Stimulated activated CD4-positive, alpha-beta T cell treated with anti-CD3 and anti-CD28 coated beads, TNF-alpha, amount 100 ng/mL, for 48 hours (primary cell): ENCODE measurements around the gene CKAP2L.
A peak's percentile ranks its signal among the peaks of the same experiment; 100 is the strongest.
"Not testable (repeated sequence)": the region's sequence is repeated elsewhere in the genome, so short reads cannot be mapped to it uniquely, and the experiment has no call there.

Experiments used
- DNase-seq, 3 donors: peaks; one replicate each; pipeline ENCODE4 v3.0.0-alpha.2; 2020; ENCODE audit warnings: low read depth in 3 of 3

CKAP2L gene

DNA sequence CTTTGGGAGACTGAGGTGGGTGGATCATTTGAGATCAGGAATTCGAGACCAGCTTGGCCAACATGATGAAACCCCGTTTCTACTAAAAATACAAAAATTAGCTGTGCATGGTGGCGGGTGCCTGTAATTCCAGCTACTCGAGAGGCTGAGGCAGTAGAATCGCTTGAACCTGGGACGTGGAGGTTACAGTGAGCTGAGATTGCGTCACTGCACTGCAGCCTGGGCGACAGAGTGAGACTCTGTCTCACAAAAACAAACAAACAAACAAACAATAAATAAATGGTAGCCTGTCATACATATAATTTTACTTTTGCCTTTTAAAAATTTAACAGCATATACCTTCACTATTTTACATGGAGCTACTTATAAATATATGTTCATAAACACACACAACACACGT, 57.5 kb downstream of the CKAP2L start:
- DNase-seq = not testable (repeated sequence)

DNA sequence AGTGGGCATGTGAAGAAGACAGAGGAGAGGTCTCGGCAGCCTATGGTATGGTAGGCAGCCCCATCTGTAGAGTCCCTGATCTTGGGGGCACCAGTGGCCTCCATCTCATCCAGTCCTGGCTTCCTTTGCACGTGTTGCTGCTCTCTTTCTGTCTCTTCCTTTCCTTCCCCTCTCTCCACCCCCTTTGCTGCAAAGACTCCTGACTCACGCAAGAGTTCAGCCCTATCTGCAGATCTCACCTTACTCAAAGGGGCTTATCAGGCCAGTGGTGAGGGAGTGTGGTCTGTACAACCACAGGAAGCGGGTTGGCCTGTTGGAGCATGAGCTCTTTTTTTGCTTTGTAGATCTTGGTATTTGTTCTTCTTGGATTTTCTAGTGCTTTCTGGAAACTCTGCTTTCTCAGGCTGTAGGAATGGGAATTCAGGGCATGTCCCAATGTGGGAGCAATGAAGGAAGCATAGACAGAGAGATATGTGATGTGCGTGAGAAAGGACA, 58.2 kb downstream of the CKAP2L start:
- peak in 1 of 3 donors; percentile 50 for DNase-seq

DNA sequence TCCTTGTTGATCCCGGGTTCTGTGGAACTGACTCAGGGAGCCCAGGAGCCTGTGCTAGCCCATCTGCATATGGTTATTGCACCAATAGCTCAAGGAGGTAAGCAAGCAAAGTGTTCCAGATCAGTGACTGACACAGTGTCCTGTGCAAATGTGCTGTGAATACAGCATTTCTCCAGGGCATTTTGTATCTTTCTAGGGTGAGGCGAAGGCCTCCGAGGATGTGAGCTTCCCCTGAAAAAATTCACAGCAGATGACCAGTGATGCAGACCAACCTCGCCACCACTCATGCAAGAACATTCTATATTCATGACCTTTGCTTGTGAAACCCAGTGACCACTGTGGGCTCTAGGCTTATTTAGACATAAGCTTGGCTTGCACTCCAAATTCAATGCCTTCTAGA, 58.8 kb downstream of the CKAP2L start:
- DNase-seq = no peak

DNA sequence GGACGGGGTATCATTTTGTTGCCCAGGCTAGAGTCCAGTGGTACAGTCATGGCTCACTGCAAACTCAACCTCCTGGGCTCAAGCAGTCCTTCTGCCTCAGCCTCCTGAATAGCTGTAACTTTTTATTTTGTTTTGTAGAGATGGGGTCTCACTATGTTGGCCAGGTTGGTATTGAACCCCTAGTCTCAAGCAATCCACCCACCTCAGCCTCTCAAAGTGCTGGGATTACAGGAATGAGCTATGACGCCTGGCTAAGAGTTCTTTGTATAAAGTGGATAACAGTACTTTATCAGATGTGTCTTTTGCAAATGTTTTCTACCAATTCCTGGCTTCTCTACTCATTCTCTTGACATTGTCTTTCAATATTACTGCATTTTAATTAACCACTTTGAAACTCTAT, 60.7 kb downstream of the CKAP2L start:
- no peak for DNase-seq

DNA sequence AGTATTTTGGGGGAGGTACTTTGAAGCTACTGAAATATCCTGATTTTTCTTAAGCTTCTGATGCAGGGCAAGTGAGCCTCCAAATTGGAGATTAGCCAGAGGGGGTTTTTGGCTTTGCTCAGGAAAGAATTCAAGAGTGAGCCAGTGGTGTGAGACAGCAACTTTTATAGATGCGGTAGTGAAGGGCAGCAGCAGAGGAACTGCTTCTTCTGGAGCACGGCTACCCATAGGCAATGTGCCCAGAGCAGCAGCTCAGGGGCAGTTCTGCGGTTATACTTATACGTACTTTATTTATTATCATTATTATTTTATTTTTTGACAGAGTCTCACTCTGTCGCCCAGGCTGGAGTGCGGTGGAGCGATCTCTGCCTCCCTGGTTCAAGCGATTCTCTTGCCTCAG, 63.4 kb downstream of the CKAP2L start:
- no peak for DNase-seq

DNA sequence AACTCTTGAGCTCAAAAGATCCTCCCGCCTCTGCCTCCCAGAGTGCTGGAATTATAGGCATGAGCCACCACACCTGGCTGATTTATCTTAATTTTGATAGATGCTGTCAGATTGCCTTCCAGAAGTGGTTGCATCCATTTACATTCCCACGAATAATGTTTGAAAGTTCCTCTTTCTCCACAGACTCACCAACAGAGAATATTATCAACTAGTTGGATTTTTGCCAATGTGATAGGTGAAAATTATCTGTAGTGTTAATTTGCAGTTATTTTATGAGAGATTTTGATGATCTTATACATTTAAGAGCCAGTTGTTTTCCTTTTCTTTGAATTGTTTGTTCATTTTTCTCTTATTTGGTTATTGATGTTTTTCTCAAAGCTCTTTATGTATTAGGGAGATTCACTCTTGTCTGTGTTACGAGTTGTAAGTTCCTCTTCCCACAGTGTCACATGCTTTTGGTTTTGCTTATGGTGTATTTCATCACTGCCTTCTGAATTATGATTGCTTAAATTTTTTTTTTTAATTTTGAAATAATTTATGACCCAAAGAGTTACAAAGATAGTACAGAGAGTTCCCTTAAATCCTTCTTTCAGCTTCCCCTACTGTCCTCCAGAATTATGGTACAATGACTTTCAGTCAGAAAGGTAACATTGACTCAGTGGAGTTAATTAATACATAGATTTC, 64.3 kb downstream of the CKAP2L start:
- no peak for DNase-seq

DNA sequence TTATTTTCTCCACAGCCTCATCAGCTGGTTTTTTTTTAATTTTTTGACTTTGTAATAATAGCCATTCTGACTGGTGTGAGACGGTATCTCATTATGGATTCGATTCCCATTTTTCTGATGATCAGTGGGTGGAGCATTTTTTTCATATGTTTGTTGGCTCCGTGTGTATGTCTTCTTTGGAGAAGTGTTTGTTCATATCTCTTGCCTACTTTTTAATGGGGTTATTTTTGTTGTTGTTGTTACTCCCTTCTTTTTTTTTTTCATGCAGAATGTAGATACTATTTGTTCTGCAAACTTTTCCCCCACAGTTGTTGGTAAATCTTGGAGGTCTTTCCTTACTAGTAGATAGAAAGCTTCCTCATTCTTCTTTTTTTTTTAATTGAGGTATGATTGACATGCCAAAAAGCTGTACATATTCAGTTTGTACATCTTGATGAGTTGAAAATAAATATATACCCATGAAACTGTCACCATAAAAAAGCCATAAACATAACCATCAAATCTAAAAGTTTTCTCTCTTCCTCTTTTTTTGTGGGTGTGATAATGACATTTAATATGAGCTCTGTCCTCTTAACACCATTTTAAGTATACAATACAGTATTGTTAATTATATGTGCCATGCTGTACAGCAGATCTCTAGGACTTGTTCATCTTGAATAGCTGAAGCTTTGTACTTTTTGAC, 65.4 kb downstream of the CKAP2L start:
- DNase-seq = no peak

DNA sequence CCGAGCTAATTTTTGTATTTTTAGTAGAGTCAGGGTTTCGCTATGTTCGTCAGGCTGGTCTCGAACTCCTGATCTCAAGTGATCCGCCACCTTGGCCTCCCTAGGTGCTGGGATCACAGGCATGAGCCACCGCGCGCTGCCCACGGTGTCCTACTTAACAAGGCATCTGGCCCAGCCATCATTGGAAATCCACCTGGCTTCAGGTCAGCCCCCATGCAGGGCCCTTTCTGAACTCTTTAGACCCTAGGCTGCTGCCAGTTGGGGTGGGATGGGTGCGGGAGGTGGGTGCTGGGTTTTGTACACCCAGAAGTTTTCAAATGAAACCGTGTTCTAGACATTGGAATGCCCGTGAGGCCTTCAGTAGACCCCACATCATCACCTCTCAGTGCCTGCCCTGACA, 70.2 kb downstream of the CKAP2L start:
- DNase-seq = no peak

DNA sequence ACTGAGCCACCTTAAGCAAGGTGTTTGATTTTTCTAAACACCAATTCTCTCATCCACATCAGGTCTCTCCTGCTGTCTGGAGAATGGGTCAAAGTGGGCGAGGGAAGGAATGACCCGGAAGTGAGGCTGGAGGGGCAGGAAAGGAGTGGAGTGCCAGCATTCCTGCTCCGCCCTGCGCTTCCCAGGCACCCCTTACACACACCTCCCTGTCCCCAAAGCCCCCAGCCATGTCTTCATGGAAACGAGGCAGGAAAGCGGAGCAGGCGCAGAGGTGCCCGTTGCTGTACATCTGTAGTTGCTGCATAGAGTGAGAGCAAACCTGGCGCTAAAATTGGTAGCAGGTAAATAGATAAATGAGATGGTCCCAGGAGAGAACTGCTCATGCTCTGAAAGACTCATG, 70.8 kb downstream of the CKAP2L start:
- DNase-seq = no peak

DNA sequence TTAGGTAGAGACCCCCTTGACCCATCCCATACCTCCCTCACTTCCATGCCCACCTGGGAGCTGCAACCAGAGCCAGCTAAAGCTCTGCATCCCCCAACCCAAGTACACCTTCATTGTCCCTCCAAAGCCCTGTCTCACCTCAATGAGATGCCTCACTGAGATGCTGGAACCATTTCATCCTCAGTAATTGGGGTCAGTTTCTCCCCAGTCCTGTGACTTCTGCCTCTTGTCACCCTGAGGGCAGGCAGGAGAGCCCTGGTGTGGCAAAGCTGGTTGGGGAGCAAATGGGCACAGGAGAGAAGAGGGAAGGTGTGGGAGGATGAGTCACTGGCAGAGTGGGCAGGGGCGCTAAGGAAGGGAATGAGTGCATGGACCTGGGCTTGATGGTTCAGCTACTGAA, 71.5 kb downstream of the CKAP2L start:
- DNase-seq = peak in 2 of 3 donors; percentile 26 to 36

DNA sequence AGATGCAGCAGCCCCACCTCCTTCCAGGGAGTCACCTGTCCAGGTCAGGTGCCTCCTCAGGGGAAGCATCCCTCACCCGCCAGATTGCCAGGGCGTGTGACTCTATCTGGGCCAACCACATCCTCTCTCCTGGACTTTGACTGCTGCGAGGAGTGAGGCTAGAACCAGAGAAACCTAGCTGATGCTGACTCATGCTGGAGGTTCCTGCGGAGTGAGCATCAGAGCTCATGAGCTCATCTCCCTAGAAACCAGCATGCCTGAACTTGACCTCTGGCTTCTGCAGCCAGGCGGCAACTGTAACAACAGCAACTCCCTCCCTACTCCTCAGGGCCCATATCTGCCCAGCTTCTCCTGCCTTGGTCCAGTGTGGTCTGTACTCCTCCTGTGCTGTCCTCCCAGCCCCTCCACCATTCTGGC, 71.9 kb downstream of the CKAP2L start:
- DNase-seq = peak; percentile 41 to 51 (median 46)

DNA sequence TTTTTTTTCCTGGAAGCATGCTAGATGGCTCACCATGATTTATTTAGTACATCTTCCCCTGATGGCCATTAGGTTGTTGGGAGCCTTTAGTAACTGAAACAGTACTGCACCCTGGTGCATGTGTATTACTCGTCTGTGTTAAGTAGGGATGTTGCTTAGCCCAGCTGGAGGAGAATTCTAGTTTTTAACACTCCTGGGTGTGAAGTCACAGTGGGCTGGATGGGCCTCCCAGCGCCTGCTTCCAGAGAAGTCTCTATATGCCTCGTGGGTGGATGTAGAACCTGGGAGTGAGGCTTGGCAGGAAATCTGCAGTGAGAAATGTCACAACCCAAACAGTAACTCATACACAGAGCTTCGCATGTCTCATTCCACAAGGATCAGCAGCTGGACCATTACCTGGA, 72.5 kb downstream of the CKAP2L start:
- no peak for DNase-seq

DNA sequence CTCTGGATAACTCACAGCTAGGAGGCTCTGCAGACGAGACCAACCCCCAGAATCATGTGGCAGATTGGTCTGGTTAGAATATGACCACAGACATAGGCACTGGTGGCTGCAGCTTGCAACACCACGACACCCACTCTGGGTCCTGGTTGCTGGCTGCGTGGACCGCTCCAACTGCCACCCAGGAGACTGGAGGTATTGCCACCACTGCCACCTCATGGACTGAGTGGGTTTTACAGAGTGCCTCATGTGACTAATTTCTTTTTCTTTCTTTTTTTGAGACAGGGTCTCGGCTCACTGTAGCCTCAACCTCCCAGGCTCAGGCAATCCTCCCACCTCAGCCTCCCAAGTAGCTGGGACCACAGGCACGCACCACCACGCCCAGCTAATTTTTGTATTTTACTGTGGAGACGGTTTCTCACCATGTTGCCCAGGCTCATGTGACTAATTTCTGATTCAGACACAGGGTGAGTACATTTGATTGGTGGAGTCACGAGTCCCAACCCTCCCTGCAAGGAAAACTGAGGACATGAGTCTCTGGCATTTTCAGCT, 73.5 kb downstream of the CKAP2L start:
- DNase-seq = peak in 2 of 3 donors; percentile 23 to 51

DNA sequence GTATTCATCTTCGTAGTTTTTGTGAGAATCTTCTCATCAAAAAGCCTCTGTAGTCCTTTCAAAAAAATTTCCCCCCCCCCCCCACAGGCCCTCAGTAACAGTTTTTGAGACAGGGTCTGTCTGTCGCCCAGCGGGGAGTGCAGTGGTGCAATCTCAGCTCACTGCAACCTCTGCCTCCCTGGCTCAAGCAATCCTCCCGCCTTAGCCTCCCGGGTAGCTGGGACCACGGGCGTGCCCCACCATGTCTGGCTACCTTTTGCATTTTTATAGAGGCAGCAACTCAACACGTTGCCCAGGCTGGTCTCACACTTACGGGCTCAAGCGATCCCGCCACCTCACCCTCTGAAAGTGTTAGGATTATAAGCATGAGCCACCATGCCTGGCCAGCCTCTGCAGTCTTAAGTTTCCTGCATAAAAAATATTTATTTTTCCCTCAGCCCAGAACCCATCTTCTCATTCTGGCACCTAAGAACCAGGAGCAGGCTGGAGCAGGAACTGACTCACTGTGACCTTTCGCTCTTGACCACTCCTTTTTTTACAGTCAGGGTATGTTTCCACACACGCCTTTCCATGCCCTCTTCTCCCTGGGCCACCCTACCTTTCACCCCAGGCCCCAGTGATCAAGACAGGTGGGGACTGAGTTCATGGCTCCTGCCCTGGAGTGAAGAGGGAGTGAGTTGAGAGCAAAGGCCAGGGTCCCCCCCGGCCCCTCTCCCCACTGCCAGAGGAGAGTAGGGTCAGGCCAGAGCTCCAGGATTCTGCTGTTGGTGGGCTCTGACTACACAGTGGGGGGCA, 76.1 kb downstream of the CKAP2L start:
- no peak for DNase-seq

DNA sequence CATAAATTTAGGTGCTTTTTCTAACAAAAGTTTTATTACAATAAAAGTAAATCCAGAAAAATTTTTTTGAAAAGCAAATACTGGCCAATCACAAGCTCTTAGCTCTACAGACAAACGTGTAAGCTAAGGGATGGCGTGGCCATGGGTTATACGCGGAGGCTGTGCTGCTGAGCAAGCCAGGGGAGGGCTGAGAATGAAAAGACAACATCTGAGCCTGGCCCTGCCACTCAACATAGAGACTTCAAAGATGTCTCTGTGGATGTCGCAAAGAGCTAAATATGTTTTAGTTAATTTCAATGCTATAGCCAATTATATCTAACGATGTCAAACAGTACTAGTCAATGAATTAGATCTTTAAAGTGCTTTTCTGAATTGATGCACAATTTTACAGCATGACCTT, 76.9 kb downstream of the CKAP2L start:
- DNase-seq = no peak
